GM12891 (cell line): ENCODE data around the gene NLGN1.

Experiments
- POLR2A ChIP-seq: IDR thresholded peaks from 2 replicates; pipeline ENCODE4 v1.6.1; 2011; ENCODE audit warnings: low read depth, low read length, control low read depth
- POLR2AphosphoS5 ChIP-seq: IDR thresholded peaks from 2 replicates; pipeline ENCODE4 v1.6.1; 2011; ENCODE audit warnings: low read depth, low read length, control low read depth
- SPI1 ChIP-seq: IDR thresholded peaks from 2 replicates; pipeline ENCODE4 v1.6.1; 2011; ENCODE audit warnings: low read depth, low read length, control low read depth

DNA sequence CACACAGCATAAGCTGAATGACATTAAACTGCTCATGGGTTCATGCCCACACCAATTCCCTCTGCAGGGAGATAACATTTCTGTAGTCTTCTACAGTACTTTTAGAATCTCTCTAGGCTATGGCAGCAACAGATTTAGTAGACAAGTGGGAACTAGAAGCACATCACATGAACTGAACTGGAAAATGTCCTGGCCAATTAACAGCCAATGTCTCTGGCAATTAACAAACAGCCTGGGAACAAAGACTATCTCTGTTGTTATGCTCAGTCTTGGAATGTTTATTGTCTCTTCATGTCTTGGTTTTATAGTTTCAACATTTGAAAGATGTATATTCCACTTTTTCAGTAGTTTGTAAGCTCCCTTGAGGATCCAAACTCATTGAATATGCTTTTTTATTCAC lies 938.4 kb downstream of the NLGN1 start:
- TF ChIP-seq POLR2A, result no peak
- TF ChIP-seq POLR2AphosphoS5, result no peak
- TF ChIP-seq SPI1, result no peak
